Chondrocyte (in vitro differentiated cells): ENCODE results near the gene PRKAG3. TPM values are rescaled to one million over a fixed set of nuclear protein-coding genes. Genes with fewer than 3 reads are reported as not detected.

Experiments used
- DNase-seq: peaks from one replicate; pipeline ENCODE4 v3.0.0; 2021; ENCODE audit warnings: mixed read lengths, low spot score
- H3K27ac Mint-ChIP-seq: one replicate; pipeline ENCODE4 v1.8.0; 2021; ENCODE audit warnings: mild to moderate bottlenecking, moderate library complexity, mixed read lengths; ENCODE audit not compliant: unreplicated experiment
- H3K27me3 Mint-ChIP-seq: 2 replicates; pipeline ENCODE4 v1.8.0; 2021; ENCODE audit warnings: low read depth, mixed read lengths
- H3K36me3 Mint-ChIP-seq: 2 replicates; pipeline ENCODE4 v1.8.0; 2021; ENCODE audit warnings: low read depth, mixed read lengths
- H3K4me1 Mint-ChIP-seq: 2 replicates; pipeline ENCODE4 v1.8.0; 2021; ENCODE audit warnings: low read depth, mild to moderate bottlenecking, mixed read lengths
- H3K4me3 Mint-ChIP-seq: one replicate; pipeline ENCODE4 v1.8.0; 2021; ENCODE audit warnings: mild to moderate bottlenecking, moderate library complexity, mixed read lengths; ENCODE audit not compliant: unreplicated experiment
- H3K9me3 Mint-ChIP-seq: 2 replicates; pipeline ENCODE4 v1.8.0; 2021; ENCODE audit warnings: low read depth, mixed read lengths
- total RNA-seq: library from RNA; stranded (reverse); gene quantifications from 3 replicates; pipeline ENCODE4 v1.2.1, GENCODE V29; 2021
- TF ChIP-seq, protein P1 (sequence below): fragments of 200-600 bp; sonication (generic); IDR thresholded peaks from 2 replicates; pipeline ENCODE4 v1.5.0; 2021; ENCODE audit warnings: antibody characterized with exemption, mild to moderate bottlenecking, moderate library complexity

Gene PRKAG3
- total RNA-seq, 1 donor from 2014 or later: not detected

GRCh38 chr2:218824004-218824403 lies 7.6 kb downstream of the PRKAG3 start:
- H3K27ac Mint-ChIP-seq: no peak overlapping the region
- TF ChIP-seq, protein P1, sequence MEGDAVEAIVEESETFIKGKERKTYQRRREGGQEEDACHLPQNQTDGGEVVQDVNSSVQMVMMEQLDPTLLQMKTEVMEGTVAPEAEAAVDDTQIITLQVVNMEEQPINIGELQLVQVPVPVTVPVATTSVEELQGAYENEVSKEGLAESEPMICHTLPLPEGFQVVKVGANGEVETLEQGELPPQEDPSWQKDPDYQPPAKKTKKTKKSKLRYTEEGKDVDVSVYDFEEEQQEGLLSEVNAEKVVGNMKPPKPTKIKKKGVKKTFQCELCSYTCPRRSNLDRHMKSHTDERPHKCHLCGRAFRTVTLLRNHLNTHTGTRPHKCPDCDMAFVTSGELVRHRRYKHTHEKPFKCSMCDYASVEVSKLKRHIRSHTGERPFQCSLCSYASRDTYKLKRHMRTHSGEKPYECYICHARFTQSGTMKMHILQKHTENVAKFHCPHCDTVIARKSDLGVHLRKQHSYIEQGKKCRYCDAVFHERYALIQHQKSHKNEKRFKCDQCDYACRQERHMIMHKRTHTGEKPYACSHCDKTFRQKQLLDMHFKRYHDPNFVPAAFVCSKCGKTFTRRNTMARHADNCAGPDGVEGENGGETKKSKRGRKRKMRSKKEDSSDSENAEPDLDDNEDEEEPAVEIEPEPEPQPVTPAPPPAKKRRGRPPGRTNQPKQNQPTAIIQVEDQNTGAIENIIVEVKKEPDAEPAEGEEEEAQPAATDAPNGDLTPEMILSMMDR: no peak
- H3K9me3 Mint-ChIP-seq: no peaks in the 10 kb centered on the region
- H3K27me3 Mint-ChIP-seq: peaks cover 19% of the 10 kb centered on the region
- H3K4me3 Mint-ChIP-seq: no peak overlapping the region
- H3K36me3 Mint-ChIP-seq: peaks cover 7% of the 10 kb centered on the region
- DNase-seq: no peak
- no peaks in the 10 kb centered on the region for H3K4me1 Mint-ChIP-seq

DNA sequence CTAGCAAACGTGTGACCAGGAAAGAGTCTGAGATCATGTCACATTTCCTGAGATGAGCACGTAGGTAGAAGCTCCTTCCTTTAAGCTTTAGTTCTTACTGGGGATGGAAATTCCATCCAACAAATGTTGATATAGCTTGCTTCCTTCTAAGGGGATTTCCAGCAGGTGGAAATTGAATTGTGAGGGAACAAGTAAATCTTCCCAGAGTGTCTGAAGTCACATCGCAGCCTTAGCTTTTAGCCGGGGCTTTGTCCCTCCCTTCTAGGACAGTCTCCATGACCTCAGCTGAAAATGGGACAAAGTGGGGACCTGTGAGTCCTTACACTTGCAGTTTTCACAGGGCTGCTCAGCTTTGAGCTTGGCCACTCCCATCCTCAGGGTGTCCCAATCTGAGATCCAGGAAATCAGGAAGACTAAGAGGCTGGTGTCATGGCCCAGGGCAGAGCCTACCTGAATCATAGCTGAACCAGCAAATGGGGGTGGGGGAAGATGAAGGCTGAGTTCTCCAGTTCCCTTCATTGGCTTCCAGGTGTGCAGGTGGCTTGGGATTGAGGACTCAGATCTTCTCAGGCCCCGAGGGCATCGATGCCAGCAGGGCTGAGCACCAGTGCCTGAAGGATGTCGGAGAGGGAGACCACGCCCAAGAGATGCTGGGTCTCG lies 8.3 kb downstream of the PRKAG3 start:
- no peak for DNase-seq
- no peaks in the 10 kb centered on the region for H3K4me1 Mint-ChIP-seq
- H3K9me3 Mint-ChIP-seq: no peaks in the 10 kb centered on the region
- H3K27ac Mint-ChIP-seq: no peak overlapping the region
- H3K4me3 Mint-ChIP-seq: no peak overlapping the region
- peaks cover 9% of the 10 kb centered on the region for H3K36me3 Mint-ChIP-seq
- peaks cover 16% of the 10 kb centered on the region for H3K27me3 Mint-ChIP-seq
- TF ChIP-seq, protein P1: no peak

GRCh38 chr2:218822622-218823021 lies 9.0 kb downstream of the PRKAG3 start:
- no peak for DNase-seq
- H3K36me3 Mint-ChIP-seq: peaks cover 11% of the 10 kb centered on the region
- H3K4me1 Mint-ChIP-seq: no peaks in the 10 kb centered on the region
- no peaks in the 10 kb centered on the region for H3K9me3 Mint-ChIP-seq
- TF ChIP-seq, protein P1: no peak
- H3K4me3 Mint-ChIP-seq: no peak overlapping the region
- H3K27ac Mint-ChIP-seq: no peak overlapping the region
- peaks cover 13% of the 10 kb centered on the region for H3K27me3 Mint-ChIP-seq

- Mint-ChIP-seq H3K9me3 (no peaks in the 10 kb centered on the region), H3K4me1 (no peaks in the 10 kb centered on the region), H3K36me3 (peaks cover 12% of the 10 kb centered on the region), H3K27ac (no peak overlapping the region), H3K27me3 (peaks cover 5% of the 10 kb centered on the region), H3K4me3 (no peak overlapping the region)
- TF ChIP-seq, protein P1: no peak
- no peak for DNase-seq
Observed at GRCh38 chr2:218821605-218822211, 9.9 kb downstream of the PRKAG3 start.

DNA sequence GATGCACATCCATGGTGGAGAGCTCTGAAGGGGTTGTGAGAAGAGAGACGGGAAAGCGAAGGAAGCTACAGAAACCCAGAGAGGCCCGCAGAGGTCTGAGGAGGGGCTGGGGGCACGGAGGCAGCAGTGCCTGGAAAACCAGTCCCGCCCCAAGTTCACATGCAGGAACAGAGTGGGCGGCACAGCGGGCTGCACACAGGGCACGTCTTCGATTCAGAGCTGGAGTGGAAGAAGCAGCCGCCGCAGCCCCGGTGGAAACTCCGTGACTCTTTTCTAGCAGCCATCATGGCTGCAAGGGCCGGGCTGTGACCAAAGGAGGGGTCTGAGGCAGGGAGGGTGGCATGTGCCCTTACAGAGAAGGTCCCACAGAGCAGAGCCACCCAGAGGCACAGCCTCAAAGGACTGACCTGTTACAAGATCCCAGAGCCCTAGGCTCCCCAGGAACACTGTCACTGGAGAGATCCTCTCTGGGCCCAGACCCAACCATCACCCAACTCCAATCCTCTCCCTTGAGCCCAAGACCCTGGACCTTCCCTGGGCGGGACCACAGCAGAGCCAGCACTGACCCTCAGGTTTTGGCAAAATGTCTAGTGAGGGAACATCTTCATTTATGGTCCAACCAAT lies 10.7 kb downstream of the PRKAG3 start:
- Mint-ChIP-seq H3K4me3 (no peak overlapping the region), H3K36me3 (peaks cover 16% of the 10 kb centered on the region), H3K9me3 (no peaks in the 10 kb centered on the region), H3K27me3 (peaks cover 5% of the 10 kb centered on the region), H3K4me1 (no peaks in the 10 kb centered on the region), H3K27ac (no peak overlapping the region)
- DNase-seq: no peak
- TF ChIP-seq, protein P1: no peak
